NAMALWA (cell line): ENCODE measurements around the gene HOXA9.

Source experiments
- DNase-seq: peaks from one replicate; pipeline ENCODE4 v3.0.0-alpha.2; 2015; ENCODE audit warnings: low spot score

Gene HOXA9

DNA sequence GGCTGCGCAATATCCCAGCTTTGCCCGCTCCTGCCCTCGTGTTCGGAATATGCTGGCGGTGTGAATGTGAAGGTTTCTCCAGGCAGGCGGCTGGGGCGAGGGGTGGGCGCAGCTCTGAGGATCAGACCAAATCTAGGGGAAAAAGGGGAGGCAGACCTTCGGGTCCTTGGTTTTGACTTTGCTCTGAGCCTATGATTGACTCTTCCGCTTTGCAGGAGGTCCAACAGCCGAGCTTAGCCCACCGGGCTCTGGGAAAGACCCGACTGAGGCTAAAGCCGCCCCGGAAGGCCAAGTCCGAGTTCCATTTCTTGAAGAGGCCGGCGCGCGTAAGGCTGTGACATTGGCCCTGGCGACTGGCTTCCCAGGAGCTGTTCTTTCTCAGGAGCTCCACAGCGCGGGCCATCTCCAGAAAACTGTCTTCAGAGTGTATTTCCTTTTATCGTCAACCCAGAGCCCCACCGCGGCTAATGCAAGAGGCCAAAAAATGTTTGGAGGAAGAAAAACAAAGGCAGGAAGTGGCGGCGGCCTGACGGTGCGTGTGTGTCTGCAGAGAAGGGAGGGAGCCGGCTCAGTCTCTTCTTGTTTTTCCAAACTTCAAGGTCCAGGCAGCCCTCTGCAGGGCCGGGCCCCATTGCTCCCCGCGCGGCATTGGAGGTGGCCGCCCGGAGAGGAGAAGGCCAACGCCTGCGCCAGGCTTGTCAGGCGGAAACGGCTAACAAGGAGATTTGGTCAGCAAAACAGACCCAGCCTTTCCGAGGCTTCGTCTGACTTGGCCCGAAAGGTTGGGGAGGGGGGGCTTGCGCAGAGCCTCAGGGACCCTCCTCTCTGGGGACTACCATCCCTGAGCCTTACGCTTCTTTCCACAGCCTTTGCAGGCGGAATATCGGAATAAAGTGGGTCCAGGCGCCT is 23.3 kb upstream of the HOXA9 start:
- no peak for DNase-seq

DNA sequence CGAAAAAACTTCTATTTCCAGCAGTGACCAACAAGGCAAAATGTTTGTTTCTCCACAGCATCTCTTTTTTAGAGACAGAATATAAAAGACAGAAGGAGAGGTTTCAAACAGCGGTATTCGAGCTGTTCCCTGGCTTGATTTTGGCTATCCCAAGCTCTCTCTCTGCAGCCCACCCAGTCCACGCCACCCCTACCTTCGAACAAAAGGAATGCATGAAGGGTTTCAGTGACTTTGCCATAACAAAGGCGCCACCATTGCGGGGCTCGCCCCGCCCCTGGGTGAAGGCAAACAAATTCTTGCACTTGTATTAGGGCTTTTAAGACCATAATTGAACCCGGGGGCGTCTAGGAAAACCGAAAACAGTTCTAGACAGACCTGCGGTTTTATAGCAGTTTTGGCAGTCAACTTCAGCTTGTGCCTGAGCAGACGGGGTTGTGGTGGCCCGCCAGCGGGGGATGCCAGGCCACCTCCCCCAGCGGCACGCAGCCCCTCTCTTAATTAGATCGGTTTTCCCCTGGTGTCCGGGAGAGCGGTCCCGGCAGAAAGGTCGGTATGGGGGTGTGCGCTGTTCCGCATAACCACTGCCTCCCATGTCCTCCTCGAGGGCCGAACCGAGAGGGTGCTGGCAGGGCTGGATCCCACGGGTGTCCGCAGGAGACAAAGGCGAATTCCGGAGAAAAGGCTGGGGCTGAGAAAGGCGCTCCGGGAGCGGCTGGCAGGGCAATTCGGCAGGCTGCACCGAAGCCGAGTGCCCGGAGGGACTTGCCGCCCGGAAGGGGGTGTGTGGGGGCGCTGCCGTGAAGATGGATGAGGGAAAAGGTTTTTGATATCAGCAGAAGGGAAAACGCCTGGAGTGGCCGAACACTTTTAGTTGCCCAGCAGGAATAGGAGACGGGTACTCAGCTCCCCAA is 22.4 kb upstream of the HOXA9 start:
- no peak for DNase-seq

DNA sequence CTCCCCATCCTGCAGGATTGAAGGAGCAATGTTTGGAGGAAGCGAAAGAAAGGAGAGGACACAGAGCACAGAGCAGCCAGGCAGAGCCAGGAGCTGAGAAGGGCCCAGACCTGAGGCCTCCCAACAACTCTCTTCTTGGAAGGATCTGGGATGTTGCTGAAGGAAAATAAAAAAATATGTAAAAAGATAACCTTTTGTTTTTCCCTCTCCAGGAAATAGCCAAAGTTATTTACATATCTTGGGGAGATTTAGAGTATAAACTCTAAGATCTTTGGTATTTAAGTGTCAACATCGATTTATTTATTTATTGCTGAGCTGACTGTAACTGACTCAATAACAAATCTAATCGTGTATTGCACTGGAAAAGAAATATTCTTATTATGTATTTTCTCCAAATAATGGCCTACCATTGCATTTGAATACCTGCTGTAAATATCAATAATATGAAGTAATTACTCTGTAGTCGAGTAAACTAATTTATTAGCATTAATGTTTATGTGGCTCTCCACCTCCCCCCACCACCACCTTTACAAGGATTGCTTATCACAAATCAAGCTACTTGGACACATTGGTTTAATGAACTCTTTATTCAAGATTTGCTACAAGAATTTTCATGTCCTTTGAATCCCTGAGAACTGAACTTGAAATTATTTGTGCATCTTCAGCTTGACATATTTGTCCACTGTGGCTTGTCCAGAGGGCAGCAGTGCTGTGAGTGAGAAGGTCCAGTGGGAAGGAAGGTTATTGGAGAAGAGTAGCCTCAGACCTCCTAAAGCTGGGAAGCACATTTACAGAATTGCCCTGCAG is 21.5 kb upstream of the HOXA9 start:
- DNase-seq = no peak

DNA sequence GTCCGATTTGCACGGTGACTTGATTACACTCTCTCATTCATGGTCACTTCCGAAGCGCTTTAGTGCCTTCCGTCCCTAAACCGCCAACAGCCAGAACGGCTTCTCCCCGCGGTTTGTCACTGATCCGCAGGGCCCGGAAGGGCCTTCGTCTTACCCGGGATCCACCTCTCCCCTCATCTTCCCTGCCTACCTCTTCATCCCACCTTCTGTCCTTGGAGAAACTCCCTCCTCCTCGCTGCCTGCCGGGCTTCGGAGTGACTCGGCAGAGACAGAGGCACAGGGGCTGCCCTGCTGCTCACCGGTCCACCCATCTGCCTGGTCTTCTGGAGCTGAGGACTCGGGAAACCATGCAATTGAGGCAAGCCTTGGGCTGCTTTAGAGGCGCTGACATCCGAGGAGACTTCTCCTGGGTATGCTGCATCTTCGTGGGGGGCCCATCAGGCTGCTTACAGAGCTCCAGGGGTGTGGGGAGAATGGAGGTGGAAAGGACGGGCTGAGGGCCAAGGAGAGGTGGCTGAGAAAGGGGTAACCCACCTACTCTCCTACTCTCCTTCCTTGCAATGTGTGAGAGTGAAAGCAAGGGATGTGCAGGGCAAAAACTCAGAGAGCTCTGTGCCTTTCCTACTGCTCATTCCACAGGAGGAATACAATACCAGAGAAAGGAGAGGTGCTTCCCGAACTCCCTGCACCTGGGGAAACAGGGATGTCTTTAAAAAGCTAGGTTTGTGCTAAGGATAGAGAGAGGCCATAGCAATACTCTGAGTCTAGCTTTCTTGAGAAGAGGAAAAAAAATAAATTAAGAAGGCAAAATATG is 20.7 kb upstream of the HOXA9 start:
- DNase-seq = no peak

DNA sequence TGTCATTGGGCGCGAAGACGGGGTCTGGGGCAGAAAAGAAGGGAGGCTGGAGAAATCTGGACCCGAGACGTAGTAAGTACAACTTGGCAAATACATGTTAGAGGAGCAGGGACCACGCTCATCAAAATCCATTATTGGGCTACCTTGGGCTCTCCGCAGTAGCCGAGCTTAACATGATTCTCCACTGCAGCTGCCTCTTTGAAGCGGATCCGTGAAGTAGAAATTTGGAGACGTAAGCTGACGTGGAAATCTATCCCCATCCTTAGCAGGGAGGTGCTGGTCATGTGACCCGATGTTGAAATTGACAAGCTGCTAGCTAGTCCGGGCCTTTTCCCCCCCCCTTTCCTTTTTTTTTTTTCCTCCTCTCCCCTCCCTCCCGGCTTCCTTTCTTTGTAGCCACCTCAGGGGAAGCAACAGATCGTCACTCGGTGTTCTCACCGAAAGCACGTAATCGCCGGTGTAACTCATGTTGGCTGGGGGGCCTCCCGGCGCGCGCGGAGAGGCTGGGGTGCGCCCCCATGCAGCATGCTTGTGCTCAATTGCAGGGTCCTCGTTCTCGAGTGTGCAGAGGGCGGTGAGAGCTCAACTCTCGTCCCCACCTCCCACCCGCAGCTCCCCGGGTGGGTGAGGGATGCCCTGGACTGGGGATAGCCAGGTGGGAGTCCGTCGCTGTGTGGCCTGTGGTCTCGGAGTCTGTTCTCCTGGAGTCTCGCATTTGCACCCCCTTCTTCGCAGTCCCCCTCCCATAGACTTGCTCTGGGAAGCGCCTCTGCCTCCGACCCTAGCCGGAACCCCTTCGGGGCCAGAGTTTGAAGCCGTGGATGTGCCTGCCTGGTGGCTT is 19.9 kb upstream of the HOXA9 start, which contains the start of gene HOXA11:
Gene HOXA11, minus strand, starts transcription at position 220 of the 841 bp plus-strand sequence. Its CDS starts 88 bp downstream, at position 132.
- DNase-seq = no peak

DNA sequence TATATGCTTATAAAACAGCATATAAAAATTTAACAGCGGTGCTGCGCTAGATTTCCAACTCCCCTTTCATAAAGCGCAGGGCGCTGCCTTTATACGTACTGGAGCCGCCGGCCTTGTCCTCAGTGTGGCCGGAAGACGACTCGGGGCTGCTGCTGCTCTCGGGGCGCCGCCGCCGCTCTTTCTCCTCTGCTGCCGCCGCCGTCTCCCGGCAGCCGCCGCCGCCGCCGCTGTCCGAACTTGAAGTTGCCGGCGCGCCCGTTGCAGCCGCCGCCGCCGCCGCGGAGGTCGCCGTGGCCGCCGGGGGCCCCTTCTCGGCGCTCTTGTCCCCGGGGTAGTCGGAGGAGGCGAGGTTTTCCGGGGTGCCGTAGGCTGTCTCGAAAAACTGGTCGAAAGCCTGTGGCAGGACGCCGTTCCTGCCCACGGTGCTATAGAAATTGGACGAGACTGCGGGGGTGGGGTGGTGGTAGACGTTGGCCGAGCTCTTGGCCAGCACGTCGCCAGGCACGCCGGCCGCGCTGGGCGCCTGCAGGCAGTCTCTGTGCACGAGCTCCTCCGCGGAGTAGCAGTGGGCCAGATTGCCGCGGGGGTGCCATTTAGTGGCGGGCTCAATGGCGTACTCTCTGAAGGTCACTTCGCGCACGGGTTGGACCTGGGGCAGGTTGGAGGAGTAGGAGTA is 19.1 kb upstream of the HOXA9 start:
- DNase-seq = no peak

DNA sequence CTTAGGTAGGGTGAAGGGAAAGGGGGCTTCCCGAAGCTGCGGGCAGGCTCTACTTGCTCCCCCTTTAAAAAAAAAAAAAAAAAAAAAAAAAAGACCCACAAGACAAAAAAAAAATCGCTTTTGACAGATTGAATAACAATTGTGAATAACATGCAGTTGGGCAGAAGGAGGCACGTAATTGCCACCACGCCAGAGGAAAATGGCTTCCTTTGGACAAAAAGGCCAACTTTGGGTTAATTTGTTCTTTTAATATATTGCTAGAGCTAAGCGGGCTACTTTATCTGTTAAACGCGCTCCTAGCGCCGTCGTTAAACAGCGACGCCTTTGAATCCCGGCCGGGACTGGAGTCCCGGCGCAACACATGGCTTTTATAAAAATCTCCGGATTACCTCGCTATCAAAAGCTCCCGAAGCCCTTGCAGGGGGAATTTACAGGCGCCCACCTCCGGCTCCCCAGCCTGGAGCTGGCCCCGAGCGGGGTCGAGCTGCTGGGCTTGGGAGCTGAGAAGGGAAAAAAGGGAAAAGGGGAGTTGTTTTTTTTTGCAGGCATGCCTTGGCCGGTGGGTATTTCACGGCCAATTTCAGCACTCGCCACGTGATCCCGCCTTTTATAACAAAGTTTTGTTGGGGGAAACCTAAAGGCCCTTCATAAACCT is 18.5 kb upstream of the HOXA9 start:
- no peak for DNase-seq

DNA sequence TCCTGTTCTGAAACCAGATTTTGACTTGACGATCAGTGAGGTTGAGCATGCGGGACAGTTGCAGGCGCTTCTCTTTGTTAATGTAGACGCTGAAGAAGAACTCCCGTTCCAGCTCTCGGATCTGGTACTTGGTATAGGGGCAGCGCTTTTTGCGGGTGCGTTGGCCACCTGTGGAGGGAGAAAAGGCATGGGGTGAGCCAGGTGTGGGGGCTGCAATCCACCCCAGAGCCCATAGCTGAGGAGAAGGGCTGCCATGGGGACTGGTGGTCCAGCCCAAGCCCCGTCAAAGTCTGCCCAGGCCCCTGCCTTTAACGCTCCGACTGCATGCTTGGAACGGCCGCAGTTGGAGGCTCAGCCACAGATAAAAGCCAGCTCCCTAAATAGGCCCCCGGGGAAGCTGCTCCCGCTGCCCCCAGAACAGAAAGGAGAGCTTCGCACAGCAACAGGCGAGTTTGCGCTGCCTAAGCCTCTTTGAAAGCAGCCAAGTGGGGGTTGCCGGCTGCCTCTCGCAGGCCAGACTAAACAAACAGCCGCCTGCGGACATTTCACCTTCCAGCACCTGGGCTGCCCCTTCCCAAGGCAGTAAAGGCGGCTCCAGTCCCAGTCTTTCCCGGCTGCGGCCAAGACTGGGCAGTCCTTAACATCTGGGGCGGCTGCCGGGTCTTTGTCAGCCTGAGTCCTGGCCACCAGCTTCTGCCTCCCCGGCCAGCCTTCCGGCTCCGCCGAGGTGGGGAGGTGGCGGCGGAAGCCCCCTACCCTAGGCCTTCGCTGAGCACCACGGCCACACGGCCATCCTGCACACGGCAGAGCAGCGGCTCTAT is 17.7 kb upstream of the HOXA9 start:
- no peak for DNase-seq

DNA sequence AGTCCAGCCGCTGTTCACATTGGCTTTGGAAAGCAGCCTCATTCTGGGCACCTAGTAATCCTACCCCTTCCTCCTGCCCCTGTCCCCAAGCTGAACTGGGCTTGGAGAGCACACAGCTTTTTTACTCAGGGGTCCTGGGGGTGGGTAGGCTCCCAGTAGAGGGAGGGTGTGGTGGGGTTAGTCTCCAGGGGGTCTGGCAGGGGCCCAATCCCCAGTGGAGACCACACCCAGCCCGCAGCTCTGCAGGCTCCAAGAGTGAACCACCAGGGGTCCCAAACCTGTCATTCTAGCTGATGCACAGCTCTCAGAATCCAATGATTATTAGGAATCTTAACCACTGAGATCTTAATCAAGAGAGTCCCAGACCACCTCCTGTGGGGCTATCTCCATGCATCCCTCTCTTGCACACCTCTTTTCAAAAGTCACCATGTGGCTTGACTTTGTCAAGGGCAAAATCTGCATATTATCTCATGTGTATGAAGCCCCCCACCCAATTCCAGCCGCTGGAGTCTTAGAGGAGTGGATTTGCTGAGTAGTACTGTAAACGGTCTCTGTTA is 17.0 kb upstream of the HOXA9 start:
- DNase-seq = no peak

DNA sequence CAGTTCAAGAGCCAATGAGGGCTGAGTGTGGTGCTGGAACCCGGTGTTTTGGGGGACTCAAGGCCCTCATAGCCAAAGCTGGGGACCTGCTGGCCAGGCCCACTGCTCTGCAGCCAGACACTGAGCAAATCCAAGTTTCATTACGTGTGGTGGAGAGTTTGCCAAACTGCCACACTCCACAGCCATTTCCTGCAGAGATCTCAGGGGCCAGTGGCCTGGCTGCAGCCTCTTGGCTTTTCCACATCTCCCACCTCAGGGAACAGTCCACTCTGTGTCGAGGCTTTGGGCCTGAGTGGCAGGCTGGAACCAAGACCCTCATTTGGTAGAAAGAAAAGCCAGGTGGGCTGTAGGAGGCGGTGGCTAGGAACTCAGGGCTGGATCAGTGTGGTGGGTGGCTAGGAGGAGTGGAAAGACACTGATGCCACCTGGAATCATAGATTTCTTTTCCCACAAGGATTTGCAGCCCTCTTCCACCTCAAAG is 16.5 kb upstream of the HOXA9 start:
- DNase-seq = no peak

DNA sequence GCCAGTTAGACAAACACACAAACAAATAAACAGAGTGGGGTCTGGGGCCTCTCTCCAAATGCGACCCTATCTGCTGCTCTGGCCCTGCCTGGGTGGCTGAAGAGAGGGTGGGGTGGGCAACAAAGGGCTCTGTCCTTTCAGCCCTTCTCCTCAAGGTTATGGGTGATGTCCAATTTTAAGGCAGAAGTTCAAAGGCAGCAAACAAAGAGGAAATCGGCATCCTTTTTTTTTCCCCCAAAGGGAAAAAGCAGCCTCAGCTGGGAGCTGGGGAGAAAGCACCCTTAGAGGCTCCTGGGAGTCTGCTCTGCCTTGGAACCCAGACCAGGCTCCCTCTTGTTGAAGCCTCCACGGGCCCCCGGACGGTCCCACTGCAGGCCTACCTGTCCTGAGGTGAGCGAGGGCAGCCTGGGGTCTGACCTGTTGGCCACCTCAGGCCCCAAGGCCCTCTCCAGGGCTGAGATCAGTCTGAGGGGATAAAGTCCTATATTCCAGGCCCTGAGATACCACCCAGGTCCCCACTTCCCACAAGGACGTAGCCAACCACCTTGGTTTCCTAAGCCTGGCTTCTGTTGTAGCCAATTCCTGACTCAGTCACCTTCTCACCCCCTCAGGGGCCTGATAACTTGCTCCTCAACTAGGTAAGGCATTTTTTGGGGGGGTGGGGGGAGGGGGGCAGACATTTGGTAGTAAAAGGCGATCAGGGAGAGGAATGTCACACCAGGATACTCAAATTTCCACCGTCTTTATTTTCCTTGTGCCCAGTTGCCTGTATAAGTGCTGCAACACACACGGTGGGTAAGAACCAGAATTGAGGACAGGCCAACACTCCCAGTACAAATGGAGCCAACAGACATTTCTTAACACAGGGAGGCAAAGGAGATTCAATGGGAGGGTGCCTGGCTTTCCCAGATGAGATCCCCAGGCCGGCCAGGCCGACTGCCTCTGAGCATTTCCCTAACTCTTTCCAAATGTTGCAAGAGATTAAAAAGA is 15.4 kb upstream of the HOXA9 start:
- no peak for DNase-seq

DNA sequence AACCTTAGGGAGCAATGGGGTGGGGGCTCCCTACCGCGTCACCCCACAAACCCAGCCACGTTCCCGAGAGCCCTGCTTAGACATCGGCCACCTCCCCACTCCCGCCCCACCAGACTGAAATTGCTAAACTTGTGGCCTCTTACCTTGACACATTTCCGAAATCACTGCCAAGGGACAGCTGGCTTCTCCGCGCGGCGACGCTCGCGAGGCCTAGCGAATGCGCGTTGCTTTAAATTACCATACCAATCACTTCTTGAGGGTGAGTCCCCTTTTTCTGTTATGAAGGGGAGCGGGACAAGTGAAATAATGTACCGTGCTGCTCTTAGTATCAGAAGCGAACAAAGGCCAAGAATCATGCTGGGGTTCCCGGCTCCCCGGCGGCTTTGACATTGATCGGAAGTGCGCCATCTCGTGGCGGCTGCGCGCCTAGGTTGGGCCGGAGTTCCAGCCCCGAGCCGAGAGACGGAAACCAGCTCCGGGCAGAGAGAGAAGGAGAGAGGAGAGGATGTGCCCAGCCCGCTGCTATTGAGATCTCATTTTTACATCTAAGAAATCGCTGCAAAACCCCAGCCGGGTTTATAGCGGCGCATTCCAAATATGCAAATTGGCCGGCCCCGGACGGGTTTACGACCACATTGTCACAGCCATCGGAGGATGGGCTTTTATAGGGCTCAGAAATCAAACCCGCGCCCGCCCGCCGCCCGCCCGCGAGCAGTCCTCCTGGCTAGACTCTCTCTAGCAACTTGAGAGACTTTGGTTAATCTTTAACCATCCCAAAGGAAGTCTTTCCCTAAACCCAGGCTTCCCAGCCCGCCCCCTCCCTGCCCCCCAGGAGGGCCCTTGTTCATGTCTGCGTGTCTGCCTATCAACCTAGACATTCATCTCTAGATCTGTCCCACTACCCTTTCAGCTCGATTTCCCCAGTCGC is 14.4 kb upstream of the HOXA9 start:
- no peak for DNase-seq

DNA sequence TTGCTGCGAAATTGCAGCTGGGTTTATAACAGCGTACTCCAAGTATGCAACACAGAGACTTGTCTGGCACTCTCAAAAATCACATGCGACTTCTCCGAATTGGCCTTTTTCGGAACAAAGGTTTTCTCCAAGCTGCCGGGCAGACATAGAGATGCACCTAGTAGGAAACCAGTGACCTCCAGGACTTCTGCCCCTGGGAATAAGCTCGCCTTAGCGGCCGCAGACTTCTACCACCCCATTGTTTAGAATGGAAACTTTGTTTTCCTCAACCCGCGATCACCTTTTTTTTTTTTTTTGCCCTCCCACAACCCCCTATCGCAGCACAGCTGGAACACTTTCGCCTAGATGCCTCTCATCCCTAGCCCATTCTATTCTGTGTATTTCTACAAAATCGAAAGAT is 13.7 kb upstream of the HOXA9 start:
- no peak for DNase-seq

DNA sequence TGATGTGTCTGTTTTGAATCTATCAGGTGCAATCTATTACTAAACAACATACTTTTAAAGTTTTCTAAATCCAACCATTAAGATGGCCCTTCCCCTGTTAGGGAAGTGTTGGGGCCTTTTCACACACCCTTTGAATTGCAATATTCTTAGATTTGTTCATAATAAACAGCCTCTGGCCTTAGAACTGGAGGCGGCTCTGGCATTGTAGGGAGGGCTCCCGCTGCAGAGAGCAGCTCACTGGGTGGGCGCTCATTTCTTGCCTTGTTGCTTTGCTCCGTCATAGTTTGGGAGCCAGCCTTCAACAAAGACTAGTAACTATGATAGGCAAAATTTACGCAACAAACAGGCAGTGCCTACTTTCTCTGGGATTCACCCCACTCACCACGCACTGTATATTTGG is 13.0 kb upstream of the HOXA9 start:
- DNase-seq = no peak

DNA sequence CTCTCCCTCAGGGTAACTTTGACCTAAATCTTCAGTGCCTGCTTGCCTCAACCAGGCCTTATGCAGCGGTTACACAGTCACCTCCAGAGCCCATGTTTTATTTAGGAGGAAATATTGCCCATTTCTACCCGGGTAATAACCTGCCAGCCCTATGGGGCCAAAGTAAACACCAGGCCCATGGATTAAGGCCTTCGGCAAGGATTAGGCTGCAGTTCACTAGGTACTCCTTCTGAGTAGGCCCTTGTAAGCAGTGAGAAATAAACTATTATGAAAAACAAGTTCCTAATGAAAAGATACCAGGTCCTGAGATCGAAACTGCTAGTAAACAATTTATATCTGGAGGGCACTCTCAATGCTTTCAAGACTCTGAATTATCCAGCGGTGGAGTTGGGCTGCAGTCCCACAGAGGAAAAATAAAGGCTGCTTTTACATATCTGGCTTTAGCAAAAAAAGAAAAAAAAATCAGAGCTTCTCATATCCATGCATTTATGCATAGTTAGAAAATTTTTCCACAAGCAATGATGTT is 12.5 kb upstream of the HOXA9 start:
- DNase-seq = no peak
